ENCODE results near the gene PAPPA.

The PAPPA gene

DNA sequence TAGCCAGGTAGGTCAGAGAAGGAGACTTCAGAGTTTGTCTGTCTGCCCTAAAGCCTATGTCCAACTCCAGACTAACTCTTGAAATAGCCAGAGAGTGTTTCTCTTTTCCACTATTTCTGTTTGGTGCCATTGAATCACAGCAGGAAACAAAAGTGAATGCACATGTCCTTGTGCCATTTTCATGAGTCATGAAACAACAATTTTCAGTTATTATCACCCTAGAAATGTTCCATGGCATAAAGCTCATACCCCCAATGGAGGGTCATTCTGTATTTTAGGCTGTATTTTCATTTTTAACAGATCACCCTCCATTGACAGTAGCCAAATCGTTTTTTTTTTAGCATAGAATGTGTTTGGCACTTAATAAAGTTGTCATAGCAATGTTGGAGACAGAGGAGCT, 124.7 kb downstream of the PAPPA start:
- DNase-seq: no peak

DNA sequence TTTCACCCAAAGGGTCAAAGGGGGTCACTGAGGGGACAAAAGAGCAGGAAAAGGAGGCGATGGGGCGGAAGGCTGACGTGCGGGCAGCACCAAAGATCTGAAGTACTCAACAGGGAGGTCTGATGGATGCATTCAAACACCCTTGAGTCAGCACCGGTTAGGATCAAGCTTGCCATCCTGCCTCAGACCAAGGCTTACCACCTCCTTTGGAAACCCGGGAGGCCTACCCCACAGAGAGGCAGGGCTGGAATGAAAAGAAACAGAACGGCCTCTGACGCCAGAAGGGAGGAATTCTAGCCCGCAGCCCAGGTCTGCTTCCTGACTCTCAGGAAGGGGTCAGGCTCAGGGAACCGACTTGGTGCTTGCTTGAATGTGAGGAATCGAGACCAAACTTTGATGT, 125.6 kb downstream of the PAPPA start:
- DNase-seq: no peak

DNA sequence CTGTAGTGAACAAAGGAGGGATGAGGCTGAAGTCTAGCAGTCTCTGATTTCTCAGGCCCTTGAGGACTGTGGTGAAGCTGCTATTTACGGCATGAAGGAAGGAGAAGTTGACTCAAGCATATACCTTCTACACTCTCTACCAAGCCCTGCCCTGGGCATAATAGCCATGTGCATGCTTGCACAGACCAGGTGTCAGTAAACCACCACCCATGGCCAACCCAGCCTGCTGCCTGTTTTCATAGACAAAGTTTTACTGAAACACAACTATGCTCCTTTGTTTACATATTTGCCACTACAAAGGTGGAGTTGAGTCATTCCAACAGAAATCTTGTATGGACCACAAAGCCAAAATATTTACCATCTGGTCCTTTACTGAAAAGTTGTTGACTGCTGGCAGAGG, 126.9 kb downstream of the PAPPA start:
- DNase-seq: no peak

DNA sequence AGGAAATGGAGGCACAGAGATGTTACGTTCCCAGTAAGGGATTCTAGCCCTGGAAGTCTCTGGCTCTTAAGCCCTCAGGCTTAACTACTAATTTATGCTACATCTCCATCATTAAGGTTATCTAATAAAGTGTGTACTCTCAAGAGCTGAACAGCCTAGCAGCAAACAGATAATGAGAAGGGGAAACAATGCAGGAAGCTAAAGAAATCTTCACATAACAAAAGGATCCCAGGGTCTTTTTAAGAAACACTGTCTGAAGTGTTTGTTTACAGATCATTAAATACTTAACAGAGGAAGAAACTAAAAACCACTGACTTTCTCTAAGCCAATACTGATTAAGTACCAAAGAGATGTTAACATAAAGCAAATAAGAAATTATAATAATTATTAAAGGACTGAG, 129.0 kb downstream of the PAPPA start:
- no peak for DNase-seq

DNA sequence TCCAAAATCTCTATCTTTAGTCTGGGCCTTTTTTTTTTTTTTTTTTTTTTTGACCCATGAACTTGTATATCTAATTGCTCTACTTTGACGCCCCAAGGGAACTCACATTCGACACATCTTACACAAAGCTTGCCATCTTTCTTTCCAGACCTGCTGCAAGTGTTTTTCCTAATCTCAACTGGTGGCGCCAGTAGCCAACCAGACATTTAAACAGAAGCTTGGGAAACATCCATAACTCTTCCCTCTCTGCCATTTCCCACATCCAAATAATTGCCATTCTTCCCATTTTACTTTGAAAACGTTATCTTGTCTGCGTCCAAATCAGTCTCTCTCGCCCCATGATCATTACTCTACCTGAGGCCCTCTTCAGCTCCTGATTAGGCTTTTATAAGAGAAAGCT, 130.9 kb downstream of the PAPPA start:
- no peak for DNase-seq

DNA sequence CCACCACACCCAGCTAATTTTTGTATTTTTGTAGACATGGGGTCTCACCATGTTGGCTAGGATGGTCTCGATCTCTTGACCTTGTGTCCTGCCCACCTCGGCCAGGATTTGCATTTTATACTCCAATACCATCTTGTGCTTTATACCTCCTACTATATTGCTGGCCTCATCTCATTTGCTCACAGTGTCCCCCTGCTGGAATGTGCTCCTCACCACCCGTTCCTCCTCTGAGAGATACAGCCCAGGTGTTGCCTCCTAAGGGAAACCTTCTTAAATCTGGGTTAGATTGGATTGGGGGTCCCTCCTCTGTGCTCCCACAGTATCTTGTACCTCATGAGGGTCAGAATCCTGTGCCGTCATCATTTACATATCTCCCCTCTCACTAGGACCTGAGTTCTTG, 131.7 kb downstream of the PAPPA start:
- DNase-seq: no peak

DNA sequence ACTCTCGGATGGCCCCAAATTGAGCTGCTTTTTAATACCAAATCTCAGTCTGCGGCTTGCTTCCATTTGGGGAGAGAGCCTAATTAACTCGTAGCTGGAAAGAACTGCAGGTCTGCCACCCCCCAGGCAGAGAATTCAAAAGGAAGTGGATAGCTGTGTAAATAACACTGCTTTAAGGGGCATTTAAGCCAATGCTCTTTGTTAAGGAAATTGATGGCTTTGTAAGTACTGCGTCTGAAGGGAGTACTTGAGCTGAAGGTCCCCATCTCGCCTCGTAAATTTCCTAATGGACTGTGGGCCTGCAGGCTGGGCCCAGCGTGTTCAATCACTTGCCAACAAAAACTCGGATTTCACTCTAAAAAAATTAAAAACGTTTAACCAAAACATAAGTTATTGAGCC, 132.7 kb downstream of the PAPPA start:
- DNase-seq: no peak

DNA sequence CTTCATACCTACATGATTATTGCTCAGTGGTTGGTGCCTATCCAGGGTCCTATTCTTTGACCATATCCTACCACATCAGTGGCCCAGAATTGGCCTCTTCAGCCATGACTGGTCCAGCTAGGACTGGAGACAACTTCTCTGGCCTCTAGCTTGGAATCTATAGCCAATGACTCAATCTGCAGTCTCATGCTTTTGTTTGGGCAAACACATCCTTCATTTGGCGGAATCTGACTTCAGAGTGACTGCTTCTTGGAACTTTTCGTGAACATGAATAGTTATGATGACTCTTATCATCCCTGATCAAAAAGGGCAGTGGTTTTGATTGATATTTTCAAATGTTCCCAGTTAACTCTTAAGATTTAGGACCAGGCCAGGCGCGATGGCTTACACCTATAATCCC, 134.1 kb downstream of the PAPPA start:
- no peak for DNase-seq

DNA sequence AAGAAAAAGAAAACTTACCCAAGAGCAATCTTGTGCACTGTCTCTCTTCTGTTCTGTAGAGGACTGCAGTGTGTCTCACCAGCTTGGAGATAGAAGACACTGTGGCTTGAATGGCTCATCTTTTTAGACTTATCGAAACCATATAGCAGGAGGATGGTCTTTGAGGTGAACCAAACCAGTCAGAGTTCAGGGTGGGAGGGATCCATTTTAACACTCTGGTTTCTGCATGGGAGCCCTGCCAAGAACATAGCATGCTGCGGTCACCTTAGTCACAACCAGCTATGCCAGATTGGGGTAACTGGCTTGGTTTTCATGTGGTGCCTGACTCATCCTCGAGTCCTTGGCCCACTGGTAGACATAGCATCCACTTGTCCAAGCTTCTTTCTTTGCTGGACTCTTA, 135.1 kb downstream of the PAPPA start:
- no peak for DNase-seq

DNA sequence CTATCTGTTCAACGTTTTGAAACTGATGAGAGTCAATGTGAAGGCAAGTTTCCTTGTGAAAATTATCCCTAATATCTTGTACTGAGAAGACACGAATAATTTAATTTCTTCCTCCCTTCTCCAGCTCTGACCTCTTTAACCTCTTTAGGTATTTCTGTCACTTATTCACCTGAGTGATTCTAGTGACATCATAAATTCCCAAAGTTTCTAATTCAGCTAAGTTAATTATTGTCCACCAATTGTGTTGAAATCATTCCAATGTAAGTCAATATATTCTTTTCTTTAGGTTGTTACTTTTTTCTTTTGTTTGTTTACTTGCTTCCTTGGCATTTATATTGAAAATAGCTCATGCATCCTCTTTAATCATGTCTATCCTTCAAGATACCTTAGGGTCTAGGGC, 143.8 kb downstream of the PAPPA start:
- no peak for DNase-seq

DNA sequence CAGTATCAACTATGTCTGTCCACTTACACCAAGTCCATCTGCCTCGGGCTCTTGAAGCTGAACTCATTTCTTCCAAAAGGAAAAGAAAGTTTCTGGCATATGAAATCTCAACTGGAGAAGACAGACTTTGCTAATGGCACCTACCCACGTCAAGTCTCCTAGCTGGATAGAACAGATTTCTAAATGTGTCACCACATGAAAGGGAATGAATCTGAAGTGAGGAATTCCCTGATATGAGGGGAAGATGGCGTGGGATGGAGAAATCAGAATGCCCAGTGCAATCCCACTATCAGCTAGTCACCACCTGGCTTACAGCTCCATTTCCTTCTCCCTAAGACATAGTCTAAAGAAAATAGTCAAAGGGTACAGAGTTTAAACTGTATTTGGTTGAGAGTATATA, 144.7 kb downstream of the PAPPA start:
- no peak for DNase-seq

DNA sequence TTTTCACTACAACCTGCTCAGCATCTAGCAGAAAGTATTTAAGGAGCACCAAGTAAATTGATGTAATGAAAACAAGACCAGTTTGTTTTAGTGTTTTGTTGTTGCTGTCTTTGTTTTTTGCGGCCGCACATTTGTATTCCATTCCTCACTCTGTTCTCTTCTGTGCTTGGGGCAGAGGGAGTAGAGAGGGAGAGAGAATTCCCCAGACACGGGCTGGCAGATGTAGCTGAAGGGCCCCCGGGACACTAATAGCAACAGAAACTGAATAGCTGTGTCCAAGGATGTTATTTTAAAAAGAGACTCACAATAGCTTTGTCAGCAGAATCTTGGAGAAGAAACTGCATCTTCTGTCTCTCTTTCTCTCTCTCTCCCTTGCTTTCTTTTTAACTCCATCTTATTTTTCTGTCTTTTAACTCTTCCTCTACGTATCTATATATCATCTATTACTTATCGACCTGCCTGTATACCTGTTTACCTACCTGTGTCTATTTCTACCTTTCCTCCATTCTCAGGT, 145.3 kb downstream of the PAPPA start:
- no peak for DNase-seq

DNA sequence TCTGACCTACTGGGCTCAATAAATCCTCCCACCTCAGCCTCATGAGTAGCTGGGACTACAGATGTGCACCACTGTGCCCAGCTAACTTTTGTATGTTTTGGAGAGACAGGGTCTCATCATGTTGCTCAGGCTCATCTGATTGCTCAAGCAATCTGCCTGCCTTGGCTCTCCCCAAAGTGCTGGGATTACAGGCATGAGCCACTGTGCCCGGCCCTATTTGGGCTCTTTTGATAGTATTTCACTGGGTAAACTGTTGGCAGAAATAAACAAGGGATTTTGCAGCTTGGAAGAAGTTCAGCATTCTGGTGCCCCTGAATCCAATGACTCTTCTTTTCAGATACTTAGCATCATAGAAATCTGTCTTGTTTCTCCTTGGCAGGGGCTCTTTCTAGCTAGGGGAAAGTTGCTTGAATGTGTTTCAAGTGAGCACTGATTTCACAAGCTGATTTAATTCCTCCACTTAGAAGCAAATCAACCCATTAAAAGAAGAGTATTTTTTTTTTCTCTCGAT, 146.8 kb downstream of the PAPPA start:
- DNase-seq: no peak

DNA sequence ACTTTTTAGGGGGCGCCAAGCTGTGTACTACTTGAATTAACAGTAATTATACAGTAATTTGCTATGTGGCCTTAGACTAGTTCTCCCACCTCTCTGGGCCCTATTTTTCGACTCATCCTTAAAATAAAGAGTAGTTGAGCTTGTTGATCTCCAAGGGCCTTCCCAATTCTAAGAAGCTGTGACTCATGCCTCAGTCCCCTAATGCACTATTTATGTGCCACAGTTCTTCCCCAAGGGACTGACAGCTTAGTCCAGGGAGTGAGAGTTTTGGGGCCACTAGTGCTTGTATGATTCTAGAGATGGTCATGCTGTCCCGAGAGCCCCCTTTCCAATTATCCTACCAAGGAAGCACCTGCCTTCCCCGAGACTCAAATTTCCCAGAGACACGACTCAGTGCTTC, 149.7 kb downstream of the PAPPA start:
- no peak for DNase-seq

DNA sequence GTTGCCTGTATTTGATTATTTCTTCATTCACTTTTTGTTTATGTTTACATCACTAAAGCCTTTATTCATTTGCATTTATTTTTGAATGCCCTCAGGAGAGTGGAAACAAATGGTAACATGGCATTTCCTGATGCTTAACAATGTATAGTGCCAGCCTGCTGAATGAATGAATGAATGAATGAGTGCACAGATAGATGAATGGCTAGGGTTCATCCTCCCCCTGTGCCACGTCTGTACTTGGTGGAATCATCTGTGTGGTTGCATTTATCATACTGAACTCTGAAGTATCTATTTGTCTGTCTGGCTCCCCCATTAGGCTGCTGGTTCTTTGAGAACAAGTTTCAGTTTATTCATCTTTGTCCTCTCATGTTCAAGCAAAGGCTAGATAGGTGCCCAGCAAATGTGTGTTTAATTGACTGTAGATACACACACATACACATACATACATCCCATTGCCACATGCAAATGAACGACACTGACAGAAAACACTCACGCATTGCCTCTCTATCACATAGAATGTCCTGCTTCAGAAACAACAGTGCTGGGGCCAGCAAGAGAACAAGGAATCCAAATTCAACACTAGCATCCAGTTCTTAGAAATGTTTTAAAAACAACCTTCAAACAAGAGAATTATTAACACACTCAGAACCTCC, 150.4 kb downstream of the PAPPA start:
- DNase-seq: no peak

DNA sequence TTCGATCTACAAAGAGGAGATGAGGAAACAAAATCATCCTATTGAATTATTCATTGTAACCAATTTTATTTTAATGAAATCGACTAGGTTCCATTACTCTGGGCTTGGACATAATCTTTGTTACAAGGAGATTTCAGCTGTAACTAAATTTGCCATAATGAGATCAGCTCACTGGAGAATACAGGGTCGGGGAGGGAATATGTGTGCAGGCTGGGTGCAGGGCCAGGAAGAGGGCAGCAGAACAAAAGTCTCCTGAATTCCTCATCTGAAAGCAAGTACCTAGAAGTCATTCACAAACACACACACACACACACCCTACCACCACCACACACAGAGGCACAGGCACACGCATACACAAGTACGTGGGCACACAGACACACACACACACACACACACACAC, 151.2 kb downstream of the PAPPA start:
- no peak for DNase-seq

DNA sequence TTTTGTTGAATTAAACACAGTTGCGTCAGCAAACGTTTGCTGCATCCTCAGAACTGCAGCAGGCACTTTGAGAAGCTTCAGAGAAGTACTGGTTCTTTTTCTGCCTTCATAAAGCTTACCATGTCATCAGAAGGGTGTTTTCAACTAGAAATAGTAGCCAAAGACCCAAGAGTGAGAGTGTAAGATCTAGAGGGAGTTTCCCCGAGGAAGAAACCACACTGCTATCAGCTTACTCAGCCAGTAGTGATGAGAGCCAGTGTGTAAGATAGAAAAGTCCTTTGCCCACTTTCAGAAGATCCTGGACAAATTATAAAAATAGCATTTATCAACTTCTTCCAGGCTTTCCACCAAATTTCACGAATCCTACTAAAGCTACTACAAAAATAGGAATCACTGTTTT, 154.5 kb downstream of the PAPPA start:
- DNase-seq: no peak

DNA sequence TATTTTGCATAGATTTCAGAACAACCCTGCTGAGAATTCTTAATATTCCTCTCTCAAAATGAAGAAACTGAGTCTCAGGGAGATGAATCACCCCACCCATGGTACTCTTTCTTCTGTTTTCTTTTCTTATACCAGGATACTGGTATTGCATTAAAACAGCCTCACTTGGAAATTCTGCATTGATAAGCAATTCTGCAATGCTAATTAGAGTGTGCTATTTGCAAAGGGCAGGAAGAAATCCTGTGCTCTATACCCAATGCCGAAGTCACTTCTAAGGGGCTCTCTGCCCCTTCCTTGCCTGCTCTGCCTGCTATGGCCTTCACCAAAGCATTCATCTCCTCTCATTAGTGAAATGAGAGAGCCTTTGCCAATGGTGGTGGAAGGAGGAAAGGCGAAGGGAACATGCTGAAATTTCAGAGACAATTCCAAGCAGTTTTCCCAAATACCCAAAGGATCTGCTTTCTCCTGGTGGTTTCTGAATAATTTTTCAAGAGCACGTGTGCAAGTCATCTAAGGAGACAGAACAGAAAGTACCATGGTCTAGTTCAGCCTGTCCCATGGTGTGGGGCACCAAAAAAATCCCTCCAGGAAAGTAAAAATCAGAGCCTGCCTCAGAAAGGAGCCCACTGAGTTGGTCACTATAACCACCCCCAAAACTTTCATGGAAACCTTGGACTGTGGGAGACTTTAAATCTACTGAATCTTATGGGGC, 156.5 kb downstream of the PAPPA start:
- no peak for DNase-seq

DNA sequence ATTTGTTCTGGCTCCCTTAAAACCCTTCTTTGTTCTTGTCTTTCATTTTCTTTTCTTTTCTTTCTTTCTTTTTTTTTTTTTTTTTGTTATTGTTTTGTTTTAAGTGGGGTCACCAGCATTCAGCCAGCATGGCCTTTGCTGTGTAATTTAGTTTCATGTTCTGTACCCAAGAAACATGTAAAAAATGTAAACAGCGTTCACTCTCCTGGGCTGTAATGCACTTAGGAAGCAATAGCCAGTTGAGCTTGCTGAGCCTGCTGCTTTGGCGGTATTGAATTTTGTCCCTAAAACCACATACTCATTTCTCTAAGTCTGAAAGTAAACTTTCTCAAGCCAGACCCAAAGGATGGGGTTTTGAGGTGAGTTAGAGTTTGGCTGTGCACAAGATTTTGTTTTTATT, 158.6 kb downstream of the PAPPA start:
- DNase-seq: no peak

DNA sequence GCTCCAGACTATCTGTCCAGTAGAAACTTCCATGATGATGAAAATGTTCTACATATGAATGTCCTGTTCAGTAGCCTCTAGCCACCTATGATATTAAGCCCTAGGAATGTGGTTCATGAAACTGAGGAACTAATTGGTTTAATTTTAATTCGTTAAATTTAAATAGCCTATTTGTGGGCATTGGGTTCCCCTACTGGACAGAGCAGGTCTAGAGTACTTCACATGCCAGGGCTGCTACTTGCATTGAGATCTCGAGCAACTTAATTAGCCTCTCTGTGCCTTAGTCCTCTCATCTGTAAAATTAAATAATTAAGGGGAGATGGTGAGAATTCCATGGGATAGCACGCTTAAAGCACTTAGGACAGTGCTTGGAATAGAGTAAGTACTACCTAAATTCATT, 160.0 kb downstream of the PAPPA start:
- no peak for DNase-seq

DNA sequence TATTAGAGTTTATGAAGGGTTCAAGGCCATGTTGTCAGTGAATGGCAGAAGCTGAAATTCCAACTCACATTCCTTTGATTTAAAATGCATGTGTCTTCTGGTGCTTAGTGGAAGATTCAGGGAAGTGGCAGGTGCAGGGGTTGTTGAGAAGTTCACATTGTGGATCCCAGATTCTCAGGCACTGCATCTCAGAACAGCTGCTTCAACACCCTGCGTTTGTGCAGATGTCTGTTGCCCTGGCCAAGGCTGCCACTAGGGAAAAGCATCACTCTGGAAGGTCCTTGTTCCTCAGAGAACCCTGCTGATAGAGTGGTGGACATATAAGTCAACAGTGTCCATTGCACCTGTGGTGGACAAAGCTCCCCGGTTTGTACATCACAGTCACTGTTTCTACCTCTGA, 162.7 kb downstream of the PAPPA start:
- DNase-seq: no peak

DNA sequence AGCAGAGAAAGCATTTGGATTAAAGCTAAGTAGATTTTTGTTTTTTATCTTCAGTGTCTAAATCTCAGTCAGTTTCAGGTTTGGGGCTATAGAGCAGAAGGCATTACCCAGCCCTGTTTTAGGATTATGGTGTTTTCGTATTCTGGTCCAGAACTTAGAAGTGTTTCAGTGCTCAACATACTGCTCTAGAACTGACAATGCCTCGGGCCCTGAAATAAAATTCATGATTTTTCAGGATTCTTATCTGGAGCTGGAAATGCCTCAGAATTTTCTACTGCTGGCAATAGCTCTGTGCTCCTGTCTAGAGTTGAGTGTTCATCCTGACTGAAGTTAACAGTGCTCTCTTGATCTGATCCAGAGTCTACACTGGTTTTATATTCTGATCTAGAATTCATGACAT, 163.9 kb downstream of the PAPPA start:
- DNase-seq: no peak

DNA sequence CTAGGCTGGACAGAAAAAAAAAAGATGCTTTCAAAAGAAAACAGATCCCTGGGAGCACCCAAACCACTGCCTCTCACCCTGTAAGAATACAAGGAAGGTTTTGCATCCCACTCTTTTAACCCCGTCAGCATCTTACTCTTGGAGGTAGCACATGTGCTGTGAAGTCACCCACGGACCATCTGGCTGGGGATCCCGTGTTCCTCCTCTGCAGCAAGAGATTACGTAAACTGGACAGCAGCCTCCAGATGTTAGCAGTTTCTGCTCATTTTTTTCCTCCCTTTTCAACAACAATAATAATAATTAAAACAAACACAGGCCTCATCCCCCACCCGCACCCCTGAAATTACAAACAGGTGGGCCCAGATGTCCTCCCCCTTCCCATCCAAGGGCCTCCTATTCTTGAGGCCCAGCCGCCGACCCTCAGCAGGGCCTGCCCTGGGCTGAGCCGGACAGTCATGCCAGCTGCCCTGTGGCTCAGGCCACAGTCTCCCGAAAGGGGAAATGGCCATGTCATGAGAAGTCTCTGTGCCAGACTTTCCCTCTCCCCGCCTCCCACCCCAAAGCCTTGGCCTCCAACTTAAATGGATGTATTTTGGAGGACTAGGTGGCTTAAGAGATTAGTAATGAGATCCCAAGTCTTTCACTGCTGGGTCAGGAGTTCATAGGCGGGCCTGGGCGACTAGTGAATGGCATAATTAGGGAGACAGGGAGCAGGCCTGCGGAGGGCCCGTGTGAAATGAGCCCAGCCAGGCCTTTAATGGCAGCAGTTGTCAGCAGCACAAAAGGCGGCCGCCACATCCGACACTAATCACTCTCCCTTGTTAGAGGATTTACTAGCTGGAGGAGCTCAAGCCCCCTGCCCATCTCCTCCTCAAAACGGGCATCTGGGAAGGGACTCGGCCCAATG, 165.1 kb downstream of the PAPPA start:
- no peak for DNase-seq

DNA sequence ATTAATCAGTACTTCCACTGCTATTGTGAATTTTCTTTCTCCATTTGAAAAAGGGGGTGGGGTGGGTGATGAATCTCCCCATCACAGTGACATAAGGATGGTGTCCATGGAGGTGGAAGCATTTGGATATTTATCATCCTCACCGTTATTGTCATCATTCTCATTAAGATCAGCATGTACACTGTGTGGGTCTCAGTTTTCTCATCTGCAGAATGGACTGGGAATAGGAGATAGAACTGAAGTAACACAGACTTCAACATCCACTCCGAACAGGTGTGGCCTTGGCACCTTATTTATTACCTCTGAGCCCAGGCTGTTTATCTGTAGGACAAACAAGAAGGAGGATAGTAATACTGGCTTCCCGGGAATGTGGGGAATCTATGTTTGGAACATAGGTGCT, 165.9 kb downstream of the PAPPA start:
- DNase-seq: no peak
